ENCODE results near the gene ZFYVE19.

- no peak for TF ChIP-seq RXRA (CRISPR knock-in tag; IDR thresholded peaks at IDR 0.05)
- no peak for TF ChIP-seq TFE3 (CRISPR knock-in tag; IDR thresholded peaks at IDR 0.05)
- no peak for TF ChIP-seq HBP1 (CRISPR knock-in tag; IDR thresholded peaks at IDR 0.05; ENCODE audit: low read depth)
- peak; percentile 36; the same call in 1 of the 2 replicates for TF ChIP-seq KDM1A (CRISPR knock-in tag; IDR thresholded peaks at IDR 0.05)
- TF ChIP-seq ZBTB2 (CRISPR knock-in tag; IDR thresholded peaks at IDR 0.05; ENCODE audit: low read depth), result no peak
- TF ChIP-seq ZMAT5 (CRISPR knock-in tag; IDR thresholded peaks at IDR 0.05; ENCODE audit: borderline replicate concordance, low read depth), result no peak
- TF ChIP-seq BHLHE40 (IDR thresholded peaks at IDR 0.05; ENCODE audit: low read length), result no peak
- TF ChIP-seq, protein P1, sequence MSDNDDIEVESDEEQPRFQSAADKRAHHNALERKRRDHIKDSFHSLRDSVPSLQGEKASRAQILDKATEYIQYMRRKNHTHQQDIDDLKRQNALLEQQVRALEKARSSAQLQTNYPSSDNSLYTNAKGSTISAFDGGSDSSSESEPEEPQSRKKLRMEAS (IDR thresholded peaks at IDR 0.05), result no peak
- TF ChIP-seq NCOR1 (IDR thresholded peaks at IDR 0.05; ENCODE audit: borderline replicate concordance, low read length), result no peak
- TF ChIP-seq, protein P2, sequence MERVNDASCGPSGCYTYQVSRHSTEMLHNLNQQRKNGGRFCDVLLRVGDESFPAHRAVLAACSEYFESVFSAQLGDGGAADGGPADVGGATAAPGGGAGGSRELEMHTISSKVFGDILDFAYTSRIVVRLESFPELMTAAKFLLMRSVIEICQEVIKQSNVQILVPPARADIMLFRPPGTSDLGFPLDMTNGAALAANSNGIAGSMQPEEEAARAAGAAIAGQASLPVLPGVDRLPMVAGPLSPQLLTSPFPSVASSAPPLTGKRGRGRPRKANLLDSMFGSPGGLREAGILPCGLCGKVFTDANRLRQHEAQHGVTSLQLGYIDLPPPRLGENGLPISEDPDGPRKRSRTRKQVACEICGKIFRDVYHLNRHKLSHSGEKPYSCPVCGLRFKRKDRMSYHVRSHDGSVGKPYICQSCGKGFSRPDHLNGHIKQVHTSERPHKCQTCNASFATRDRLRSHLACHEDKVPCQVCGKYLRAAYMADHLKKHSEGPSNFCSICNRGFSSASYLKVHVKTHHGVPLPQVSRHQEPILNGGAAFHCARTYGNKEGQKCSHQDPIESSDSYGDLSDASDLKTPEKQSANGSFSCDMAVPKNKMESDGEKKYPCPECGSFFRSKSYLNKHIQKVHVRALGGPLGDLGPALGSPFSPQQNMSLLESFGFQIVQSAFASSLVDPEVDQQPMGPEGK (CRISPR knock-in tag; IDR thresholded peaks at IDR 0.05), result no peak
- no peak for TF ChIP-seq POLR2A (IDR thresholded peaks at IDR 0.05; ENCODE audit: insufficient read depth in 1 of 2, low read depth in 2 of 2, low read length in 2 of 2)
- TF ChIP-seq, protein P3, sequence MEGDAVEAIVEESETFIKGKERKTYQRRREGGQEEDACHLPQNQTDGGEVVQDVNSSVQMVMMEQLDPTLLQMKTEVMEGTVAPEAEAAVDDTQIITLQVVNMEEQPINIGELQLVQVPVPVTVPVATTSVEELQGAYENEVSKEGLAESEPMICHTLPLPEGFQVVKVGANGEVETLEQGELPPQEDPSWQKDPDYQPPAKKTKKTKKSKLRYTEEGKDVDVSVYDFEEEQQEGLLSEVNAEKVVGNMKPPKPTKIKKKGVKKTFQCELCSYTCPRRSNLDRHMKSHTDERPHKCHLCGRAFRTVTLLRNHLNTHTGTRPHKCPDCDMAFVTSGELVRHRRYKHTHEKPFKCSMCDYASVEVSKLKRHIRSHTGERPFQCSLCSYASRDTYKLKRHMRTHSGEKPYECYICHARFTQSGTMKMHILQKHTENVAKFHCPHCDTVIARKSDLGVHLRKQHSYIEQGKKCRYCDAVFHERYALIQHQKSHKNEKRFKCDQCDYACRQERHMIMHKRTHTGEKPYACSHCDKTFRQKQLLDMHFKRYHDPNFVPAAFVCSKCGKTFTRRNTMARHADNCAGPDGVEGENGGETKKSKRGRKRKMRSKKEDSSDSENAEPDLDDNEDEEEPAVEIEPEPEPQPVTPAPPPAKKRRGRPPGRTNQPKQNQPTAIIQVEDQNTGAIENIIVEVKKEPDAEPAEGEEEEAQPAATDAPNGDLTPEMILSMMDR (CRISPR knock-in tag; IDR thresholded peaks at IDR 0.05), result no peak
- no peak for TF ChIP-seq SMC3 (IDR thresholded peaks at IDR 0.05; ENCODE audit: low read length)
- no peak for TF ChIP-seq NFYB (CRISPR knock-in tag; IDR thresholded peaks at IDR 0.05)
Measured at GRCh38 chr15:40807888-40808461, 1.1 kb downstream of the ZFYVE19 start.

All from HepG2 (cell line).